SHP77 treated with DMSO at 0.1 percent for 48 hours (cell line): ENCODE measurements around the gene NR2C1.
"Not testable (repeated sequence)": the region's sequence is repeated elsewhere in the genome, so short reads cannot be mapped to it uniquely, and the experiment has no call there.

Experiments used
- DNase-seq: peaks from one replicate; lab custom pipeline; 2025; lab: John Stamatoyannopoulos, UW

The NR2C1 gene

GRCh38 chr12:95072900-95073697, at the start of gene NR2C1:
Gene NR2C1 (minus strand): TSS chr12:95073618. CDS start chr12:95067384, 6,234 bp downstream.
- DNase-seq, result peak; percentile 79

- DNase-seq, result no peak
Observed at GRCh38 chr12:95118788-95119179, 45.4 kb upstream of the NR2C1 start.

GRCh38 chr12:95118138-95118787, 44.8 kb upstream of the NR2C1 start:
- DNase-seq, result no peak

- peak; percentile 2 for DNase-seq
Observed at GRCh38 chr12:95117178-95117599, 43.8 kb upstream of the NR2C1 start.

- no peak for DNase-seq
Observed at GRCh38 chr12:95116773-95117172, 43.4 kb upstream of the NR2C1 start.

DNA sequence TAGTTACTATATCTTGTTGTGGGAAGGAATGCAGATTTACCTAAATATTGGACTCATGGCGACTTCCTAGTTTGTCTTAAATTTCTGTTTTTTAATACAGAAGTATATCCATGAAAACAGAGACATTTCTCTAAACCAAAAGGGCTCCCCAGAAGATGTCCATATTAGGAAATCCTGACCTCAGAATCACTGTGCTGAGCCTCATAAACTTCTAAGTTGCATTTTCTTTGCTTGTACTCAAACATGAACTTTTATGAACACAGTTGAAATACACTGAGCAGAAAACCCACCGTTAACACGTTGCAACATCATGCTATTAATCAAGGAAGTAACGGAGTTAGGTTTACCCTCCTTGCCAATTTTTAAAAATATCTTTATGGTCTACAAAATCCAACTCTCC, 42.9 kb upstream of the NR2C1 start:
- no peak for DNase-seq

DNA sequence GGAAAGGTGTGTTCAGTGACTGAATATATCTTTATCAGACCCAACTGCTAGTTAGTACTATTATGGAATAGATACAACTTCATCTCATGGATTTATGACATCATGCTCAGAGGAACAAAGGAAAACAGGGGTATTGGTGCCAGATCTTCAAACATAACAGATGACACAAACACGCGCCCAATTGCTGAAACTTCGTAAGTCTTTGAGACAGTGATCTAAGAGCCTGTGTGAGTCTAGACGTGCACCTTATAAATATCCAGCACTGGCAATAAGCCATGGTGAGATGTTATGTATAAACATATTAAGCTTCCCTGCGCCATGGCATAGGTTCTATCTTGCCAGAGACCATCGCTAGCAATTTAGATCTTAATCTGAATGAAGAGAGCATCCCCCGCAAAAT, 42.2 kb upstream of the NR2C1 start:
- DNase-seq, result no peak

GRCh38 chr12:95114766-95115405, 41.5 kb upstream of the NR2C1 start:
- DNase-seq, result no peak

DNA sequence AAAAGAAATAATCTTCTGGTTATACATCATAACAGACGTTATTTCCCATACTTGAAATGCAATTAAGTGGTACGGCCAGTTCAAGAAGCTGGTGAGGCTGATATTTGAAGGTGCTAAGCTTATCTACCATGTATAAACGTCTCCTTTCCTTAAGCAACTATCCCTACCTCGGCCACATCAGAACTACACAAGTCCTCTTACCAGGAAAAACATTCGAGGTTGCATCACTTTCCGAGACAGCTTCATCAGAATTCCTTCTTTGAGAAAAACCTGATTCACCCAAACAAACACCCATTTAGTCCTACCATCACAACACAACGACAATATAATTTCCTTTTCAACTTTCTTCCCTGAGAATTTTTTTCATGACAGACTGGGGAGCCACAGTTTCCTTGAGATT, 33.9 kb upstream of the NR2C1 start:
- no peak for DNase-seq

DNA sequence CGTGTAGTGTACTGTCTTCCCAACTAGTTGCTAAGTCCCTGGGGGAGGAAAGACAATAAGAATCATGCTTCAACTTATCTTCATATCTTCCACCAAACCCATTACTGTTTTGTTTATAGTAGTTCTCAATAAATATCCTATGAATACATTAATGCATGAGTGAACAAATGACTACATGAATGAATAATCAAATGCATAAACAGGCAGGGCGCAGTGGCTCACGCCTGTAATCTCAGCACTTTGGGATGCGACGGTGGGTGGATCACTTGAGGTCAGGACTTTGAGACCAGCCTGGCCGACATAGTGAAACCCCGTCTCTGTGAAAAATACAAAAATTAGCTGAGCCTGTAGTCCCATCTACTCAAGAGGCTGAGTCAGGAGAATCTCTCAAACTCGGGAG, 32.1 kb upstream of the NR2C1 start:
- no peak for DNase-seq

DNA sequence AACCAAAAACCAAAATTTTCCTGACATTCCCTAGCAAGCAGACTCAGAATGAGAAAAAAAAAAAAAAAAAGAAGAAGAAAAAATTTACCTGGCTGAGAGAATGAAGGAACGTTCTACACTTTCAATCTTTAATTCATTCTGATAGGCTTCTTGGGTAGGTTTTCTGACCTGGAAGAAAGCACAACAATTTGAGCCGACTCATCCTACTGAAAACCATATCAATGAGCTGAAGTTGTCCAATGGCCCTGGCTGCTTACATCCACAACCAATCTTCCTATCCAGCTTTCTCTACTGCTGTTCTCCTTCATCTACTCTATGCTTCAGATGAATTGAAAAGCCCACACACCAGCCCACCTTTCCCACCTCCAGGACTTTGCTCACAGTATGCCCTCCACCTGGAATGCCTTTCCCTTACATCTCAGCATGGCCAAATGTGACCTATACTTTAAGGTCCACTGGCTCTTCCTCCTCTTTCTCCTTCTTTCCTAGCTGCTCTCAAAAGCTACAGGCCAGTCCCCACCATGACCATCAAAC, 31.6 kb upstream of the NR2C1 start:
- no peak for DNase-seq

DNA sequence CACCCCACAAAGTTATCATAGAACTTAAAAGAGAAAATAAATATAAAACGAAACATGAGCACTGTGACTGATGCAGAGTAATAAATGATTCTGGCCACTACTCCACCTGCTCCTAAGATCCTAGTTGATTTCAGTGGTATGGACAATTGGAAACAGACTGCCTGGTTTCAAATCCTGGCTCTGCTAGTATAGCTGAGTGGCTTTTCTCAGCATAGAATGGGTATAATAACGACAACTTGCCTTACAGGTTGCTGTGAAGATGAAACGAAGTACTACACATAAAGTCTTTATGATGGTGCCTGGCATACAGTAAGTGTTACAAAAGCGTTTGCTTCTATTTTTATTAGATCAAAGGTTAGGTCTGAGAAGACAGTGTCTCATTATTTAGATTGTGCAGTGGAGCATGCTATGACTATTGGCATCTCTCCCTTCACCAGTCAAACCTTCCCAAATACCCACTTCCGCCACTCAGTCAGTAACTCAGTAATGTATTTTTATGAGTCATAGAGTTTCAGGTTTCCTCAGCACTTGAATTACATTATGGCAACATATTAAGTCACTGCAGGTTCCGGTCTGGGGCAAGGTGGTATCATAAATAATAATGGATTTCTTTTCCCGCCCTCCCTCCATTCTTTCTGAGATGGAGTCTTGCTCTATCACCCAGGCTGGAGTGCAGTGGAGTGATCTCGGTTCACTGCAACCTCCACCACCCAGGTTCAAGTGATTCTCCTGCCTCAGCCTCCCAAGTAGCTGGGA, 29.7 kb upstream of the NR2C1 start:
- peak; percentile 88 for DNase-seq

- DNase-seq, result not testable (repeated sequence)
Observed at GRCh38 chr12:95101957-95102356, 28.5 kb upstream of the NR2C1 start.

DNA sequence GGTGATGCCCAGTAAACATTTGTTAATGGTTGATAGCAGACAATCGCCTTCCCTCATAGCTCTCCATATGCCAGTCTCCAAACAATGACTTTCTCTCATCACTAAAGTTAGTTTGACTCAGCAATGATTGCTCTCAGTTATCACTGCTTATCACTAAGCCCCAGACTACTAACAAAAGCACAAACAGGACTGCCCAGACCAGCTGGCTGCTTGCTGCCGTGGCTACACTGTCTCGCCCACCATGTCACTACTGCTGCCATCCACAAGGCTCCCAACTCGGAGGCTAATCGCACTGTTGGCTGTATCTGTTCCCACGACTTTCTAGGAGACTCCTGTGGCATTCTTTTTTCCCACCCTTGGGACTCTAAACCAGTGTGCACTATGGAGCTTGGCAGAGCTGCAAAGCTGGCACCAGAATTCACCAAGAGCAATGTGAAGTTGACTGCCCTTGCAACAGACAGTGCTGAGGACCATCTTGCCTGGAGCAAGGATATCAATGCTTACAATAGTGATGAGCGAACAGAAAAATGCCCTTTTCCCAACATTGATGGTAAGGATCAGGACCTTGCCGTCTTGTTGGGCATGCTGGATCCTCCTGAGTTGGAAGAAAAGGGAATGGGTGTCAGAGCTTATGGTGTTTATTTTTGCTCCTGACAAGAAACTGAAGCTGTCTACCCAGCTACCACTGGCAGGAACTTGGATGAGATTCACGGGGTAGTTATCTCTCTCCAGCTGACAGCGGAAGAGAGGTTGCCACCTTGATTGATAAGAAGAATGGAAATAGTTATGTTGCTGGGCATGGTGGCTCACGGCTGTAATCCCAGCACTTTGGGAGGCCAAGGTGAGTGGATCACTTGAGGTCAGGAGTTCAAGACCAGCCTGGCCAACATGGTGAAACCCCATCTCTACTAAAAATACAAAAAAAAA, 27.1 kb upstream of the NR2C1 start:
- no peak for DNase-seq

GRCh38 chr12:95099270-95099790, 25.9 kb upstream of the NR2C1 start:
- DNase-seq, result no peak

DNA sequence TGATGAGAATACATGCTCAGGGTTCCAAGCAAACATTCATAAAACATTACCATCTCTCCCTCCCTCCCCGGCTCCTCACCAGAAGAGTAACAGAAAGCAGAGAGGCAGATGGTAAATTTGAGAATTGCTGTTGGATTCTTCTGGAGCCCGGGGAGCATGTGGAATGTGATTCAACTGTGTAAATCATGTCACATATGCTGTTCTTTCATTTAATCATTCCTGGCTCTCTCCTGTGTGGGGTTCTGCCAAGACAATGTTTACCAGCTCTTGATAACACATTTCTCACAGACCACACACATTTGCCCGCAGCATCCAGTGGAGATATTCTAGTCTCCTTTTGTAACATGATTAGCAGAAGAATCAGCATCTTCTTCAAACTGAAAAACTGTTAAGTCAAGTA, 23.4 kb upstream of the NR2C1 start:
- DNase-seq, result no peak

DNA sequence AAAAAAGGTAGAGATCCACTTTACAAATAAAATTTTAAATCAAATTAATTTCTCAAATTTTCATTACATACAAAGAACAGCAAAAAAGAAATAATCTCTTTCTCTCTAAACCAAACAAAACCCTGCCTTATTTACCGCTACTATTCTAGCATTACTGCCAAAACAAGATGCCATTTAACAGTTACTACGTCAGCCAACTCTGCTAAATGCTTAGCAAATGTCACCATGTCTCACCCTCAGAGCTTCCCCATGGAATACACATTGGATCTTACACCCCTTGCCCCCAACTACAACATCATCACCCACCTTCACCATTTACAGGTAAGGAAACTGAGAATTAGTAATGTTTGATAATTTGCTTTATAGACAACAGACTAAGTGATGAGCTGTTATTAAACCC, 23.0 kb upstream of the NR2C1 start:
- no peak for DNase-seq

- DNase-seq, result not testable (repeated sequence)
Observed at GRCh38 chr12:95095866-95096265, 22.4 kb upstream of the NR2C1 start.

- no peak for DNase-seq
Observed at GRCh38 chr12:95089462-95089861, 16.0 kb upstream of the NR2C1 start.

GRCh38 chr12:95088379-95088778, 15.0 kb upstream of the NR2C1 start:
- DNase-seq, result no peak

DNA sequence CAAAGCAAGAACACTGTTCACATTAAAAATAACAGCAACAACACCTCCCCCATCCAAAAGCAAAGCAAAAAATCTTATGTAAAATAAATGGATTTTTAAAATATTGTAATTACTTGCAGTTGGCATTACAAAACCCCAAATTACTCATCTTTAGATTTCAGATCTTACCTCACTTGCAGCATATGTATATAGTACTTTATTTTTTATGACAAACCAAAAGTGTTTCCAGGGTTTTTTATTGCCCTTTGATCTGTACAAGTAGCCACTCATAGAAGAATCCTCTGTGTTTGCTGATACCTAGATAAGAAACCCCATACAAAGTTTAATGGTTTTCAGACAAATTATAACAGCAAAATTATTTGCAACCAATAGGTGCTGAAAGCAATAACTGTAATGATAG, 12.2 kb upstream of the NR2C1 start:
- no peak for DNase-seq
